T-helper 1 cell treated with Interleukin-12 subunit alpha and Interleukin-12 subunit beta and Interleukin-4 antibody, amounts not matched to agents 30 ng/mL and 1 ng/mL, for 36 hours (primary cell): ENCODE results near the gene ALG12. TPM values are rescaled to one million over a fixed set of nuclear protein-coding genes. Genes with fewer than 3 reads are reported as not detected.

Source experiments
- intact Hi-C: fragments of 100-400 bp; cut with micrococcal nuclease; formaldehyde crosslinking; loops from one replicate; pipeline ENCODE4 v1.15.1; 2024
- total RNA-seq: library from RNA; stranded (reverse); gene quantifications from 2 replicates; pipeline ENCODE4 v1.2.3, GENCODE V29; 2022

The ALG12 gene
- total RNA-seq, 1 donor from 2014 or later: 21.1 TPM

- intact Hi-C loops: loop anchor here (1.0 kb wide), 6 partner anchors 17 to 152 kb away; partner anchors contain the start of genes PIM3 and ZBED4
These were observed 958 bp upstream of the ALG12 start for GRCh38 chr22:49918911-49919881.

DNA sequence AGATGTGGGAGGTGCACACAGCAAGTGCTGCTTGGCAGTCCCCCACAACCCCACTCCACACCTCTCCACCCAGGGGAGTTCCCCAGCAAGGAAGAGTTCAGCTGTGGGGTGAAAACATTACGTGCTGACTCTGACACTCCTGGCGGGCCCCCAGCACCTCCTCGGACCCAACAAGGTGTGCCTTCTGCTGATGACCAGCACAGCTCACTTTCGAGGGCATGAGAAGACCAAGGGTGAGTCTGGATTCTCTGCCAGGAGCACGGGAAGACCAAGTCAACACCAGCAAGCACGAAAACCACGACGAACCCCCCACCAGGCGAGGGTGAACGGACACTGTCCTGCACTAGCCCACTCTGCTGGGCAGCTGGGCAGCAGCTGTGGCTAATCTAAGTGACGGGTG is 1.4 kb downstream of the ALG12 start:
- intact Hi-C loops: no loop called here

GRCh38 chr22:49915610-49916009 is 2.6 kb downstream of the ALG12 start:
- intact Hi-C loops: no loop called here

DNA sequence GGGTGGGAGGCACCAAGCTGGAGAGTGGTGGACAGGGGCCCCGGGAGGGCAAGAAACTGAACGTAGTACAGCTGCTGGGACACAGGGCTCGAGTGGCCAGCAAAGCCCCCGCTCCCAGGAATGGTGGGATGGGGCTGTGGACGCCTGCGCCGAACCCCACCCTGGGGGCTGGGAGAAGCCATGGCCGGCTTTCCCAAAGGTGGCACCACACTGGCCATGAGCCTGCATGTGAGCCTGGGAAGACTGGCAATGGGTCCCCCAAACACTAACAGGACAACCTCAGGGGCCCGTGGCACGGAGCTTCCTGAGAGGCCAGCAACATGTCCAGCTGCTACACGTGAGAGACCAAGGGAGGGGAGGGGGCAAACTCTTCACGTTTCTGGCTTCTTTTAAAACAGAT is 4.0 kb downstream of the ALG12 start:
- intact Hi-C loops: no loop called here

DNA sequence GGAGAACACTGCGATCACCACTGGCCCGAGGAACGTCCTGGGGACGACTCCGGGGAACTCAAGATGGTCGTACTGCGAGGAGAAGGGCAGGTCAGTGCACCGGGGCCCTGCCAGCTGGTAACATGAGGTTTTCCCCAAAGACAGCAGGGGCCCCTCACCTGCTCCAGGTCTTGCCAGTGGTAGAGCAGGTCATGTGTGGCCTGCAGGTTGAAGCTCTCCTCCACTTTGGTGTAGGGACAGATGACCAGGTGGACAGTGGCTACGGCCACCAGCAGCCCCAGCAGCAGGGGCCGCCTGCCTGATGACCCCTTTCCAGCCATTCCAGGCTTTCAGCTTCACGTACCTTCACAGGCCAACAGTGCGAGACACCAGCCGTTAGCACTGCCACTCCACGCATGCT is 4.8 kb downstream of the ALG12 start:
- intact Hi-C loops: no loop called here

DNA sequence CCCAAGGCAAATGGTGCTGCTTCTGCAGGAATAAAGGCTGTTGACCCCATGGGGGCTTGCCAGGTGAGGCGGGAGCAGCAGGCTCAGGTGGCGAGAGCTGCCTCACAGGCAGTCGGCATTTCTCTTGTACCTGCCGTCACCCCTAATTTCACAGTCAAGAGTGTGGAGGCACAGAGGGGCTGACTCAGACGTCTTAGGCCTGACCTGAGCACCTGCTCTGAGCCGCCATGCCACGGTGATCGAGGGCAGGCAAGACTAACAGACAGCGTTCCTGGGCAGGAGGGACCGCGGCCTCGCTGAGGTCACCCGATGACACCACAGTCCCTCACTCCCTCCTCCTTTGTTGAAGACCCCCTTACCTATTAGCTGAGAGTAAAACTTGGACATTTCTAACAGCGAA is 5.2 kb downstream of the ALG12 start:
- intact Hi-C loops: no loop called here

- intact Hi-C loops: no loop called here
These were observed 6.2 kb downstream of the ALG12 start for GRCh38 chr22:49911881-49912625.

- intact Hi-C loops: no loop called here
These were observed 7.7 kb downstream of the ALG12 start for GRCh38 chr22:49910229-49911155.

- intact Hi-C loops: no loop called here
These were observed 8.6 kb downstream of the ALG12 start for GRCh38 chr22:49909476-49910205.

GRCh38 chr22:49907807-49908206 is 10.4 kb downstream of the ALG12 start:
- intact Hi-C loops: no loop called here

- intact Hi-C loops: no loop called here
These were observed 11.4 kb downstream of the ALG12 start for GRCh38 chr22:49906799-49907290.

- intact Hi-C loops: no loop called here
These were observed 12.0 kb downstream of the ALG12 start for GRCh38 chr22:49906071-49906798.

GRCh38 chr22:49905465-49905864 is 12.8 kb downstream of the ALG12 start:
- intact Hi-C loops: no loop called here

- intact Hi-C loops: no loop called here
These were observed 14.2 kb downstream of the ALG12 start for GRCh38 chr22:49904040-49904369.

GRCh38 chr22:49903322-49904039 is 14.8 kb downstream of the ALG12 start:
- intact Hi-C loops: no loop called here

DNA sequence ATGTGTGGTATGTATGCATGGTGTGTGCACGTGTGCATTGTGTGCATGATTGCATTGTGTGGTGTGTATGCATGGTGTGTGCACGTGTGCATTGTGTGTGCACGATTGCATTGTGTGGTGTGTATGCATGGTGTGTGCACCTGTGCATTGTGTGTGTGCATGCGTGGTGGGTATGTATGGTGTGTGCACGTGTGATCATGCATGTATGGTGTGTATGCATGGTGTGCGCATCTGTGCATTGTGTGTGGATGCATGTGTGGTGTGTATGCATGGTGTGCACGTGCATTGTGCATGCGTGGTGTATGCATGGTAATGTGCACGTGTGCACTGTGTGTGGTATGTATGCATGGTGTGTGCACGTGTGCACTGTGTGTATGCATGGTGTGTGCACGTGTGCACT is 16.8 kb downstream of the ALG12 start:
- intact Hi-C loops: no loop called here

- intact Hi-C loops: no loop called here
These were observed 17.6 kb downstream of the ALG12 start for GRCh38 chr22:49900441-49901230.

DNA sequence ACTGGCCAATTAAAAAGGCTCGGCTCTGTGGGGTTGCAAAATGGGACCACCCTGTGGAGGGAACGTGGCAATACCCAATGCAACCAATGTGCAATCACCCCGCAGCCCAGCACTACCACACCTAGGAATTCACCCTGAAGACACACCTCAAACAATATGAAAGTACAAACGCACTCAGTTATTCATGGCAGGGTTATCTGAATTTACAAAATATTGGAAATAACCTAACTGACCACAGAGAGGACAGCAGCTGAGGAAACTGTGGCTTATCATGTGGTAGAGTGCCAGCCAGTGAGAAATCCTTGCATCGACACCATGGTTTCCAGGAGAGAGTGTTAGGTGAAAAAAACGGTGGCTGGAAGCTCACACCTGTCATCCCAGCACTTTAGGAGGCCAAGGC is 18.7 kb downstream of the ALG12 start:
- intact Hi-C loops: no loop called here
